ENCODE results near the gene COL13A1.

DNA sequence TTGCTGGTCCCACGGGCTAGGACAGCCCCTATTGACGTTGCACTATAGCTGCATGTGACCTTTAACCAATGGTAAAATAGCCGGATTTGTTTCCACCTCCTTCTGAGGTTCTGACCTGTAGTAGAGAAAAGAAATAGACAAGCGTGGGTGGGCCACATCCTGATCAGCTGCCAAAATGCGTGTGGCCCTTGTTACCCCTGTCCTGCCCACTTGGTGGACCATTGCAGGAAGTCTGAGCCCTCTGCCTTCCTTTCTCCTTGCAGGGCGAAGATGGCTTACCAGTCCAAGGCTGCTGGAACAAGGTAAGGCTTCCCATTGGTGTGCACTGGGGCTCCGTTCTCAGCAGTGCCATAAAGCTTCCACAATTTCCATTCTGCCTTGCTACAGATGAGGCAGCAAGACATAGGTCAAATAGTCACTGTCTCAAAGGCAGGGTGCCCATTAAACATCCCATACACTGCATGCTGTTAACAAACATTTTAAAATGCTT lies 155.1 kb downstream of the COL13A1 start:
- TF ChIP-seq, protein P1, sequence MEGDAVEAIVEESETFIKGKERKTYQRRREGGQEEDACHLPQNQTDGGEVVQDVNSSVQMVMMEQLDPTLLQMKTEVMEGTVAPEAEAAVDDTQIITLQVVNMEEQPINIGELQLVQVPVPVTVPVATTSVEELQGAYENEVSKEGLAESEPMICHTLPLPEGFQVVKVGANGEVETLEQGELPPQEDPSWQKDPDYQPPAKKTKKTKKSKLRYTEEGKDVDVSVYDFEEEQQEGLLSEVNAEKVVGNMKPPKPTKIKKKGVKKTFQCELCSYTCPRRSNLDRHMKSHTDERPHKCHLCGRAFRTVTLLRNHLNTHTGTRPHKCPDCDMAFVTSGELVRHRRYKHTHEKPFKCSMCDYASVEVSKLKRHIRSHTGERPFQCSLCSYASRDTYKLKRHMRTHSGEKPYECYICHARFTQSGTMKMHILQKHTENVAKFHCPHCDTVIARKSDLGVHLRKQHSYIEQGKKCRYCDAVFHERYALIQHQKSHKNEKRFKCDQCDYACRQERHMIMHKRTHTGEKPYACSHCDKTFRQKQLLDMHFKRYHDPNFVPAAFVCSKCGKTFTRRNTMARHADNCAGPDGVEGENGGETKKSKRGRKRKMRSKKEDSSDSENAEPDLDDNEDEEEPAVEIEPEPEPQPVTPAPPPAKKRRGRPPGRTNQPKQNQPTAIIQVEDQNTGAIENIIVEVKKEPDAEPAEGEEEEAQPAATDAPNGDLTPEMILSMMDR (IDR thresholded peaks at IDR 0.05): no peak
- no peak for TF ChIP-seq POLR2A (IDR thresholded peaks at IDR 0.05)

Data from esophagus squamous epithelium (tissue), 4 donors.